ENCODE measurements around the gene RGS7.

DNA sequence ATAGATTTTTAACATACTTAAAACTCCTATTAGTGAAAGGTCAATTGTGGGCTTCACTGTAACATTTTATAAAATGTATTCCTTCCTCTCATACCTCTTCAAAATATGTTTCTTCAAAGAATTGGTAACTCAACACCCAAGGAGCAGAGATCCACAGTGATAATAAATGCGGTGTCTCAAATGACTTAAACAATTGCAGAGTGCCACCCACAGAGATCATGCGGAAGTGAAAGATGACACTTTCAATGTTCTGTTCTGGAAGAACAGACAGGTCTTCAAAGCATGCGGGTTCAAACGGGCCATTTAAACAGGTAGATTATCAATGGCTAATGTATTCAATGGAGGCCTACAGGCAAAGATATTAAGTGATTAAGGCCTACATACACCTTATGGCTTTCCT, 588.0 kb downstream of the RGS7 start:
- TF ChIP-seq CTCF (IDR thresholded peaks at IDR 0.05; ENCODE audit: low read depth, low read length), result no peak
- TF ChIP-seq POLR2A (IDR thresholded peaks at IDR 0.05; ENCODE audit: extremely low read depth, insufficient read length), result no peak
- TF ChIP-seq MYC (IDR thresholded peaks at IDR 0.05; ENCODE audit: low read depth, low read length), result no peak
